ENCODE data around the gene CFAP46. TPM values are rescaled to one million over a fixed set of nuclear protein-coding genes. Genes with fewer than 3 reads are reported as not detected.

CFAP46 gene
- total and polyA plus RNA-seq, 10 of the 15 experiments (the other 5 are each of a cell fraction or from before 2014, with no cell fraction given), result 0.01 to 0.18 (median 0.03) TPM; not detected in 7

- no peak overlapping the region for H3K4me2 ChIP-seq (ENCODE audit: control insufficient read depth, insufficient read depth)
- no peaks in the 10 kb centered on the region for H3K36me3 ChIP-seq (ENCODE audit: control insufficient read depth in 2 of 2, insufficient read depth in 2 of 2, low read length in 1 of 2)
- DNase-seq (ENCODE audit: low read depth, low spot score) (no peak), ATAC-seq (no peak), FAIRE-seq (no peak)
- H3K79me2 ChIP-seq (ENCODE audit: control insufficient read depth, insufficient read depth, low read length), result no peaks in the 10 kb centered on the region
- H3K27me3 ChIP-seq (replicated peaks in 1 of 2; ENCODE audit: control insufficient read depth in 2 of 2, insufficient read depth in 2 of 2, low read length in 1 of 2), result no peaks in the 10 kb centered on the region
- no peaks in the 10 kb centered on the region; the same call in 1 of the 3 replicates for H3K9me3 ChIP-seq (replicated peaks; ENCODE audit: control insufficient read depth, insufficient read depth, low read length)
- ChIA-PET SMC1A (ENCODE audit: uncharacterized antibody, unreplicated experiment) (no interaction called here), RAD21 (ENCODE audit: unreplicated experiment) (no interaction called here), POLR2A (no interaction called here), CTCF (no interaction called here)
- intact Hi-C loops (cut with micrococcal nuclease; ENCODE audit: unreplicated experiment), result no loop called here
- no peak for TF ChIP-seq CHD2 (IDR thresholded peaks at IDR 0.05; ENCODE audit: borderline replicate concordance, low read depth, low read length)
- no peak for TF ChIP-seq NFYB (IDR thresholded peaks at IDR 0.05; ENCODE audit: insufficient read depth, low read depth, low read length)
- TF ChIP-seq RAD21 (IDR thresholded peaks at IDR 0.05; ENCODE audit: insufficient read depth, low read depth, low read length), result no peak
- no peak for TF ChIP-seq CREM (IDR thresholded peaks at IDR 0.05; ENCODE audit: low read depth)
- no peak for TF ChIP-seq STAT3 (IDR thresholded peaks at IDR 0.05; ENCODE audit: low read depth, low read length)
- no peak for TF ChIP-seq FOXK2 (IDR thresholded peaks at IDR 0.05)
- H3K4me1 ChIP-seq (ENCODE audit: control insufficient read depth, insufficient read depth, low read length), result no peaks in the 10 kb centered on the region
- H3K27ac ChIP-seq (ENCODE audit: control insufficient read depth, insufficient read depth), result no peak overlapping the region
- no peak overlapping the region for H2AFZ ChIP-seq (ENCODE audit: control insufficient read depth, low read depth, low read length)
- no peaks in the 10 kb centered on the region for H4K20me1 ChIP-seq (ENCODE audit: control insufficient read depth, insufficient read depth)
- WGBS (ENCODE audit: insufficient coverage, insufficient replicate concordance, low lambda C conversion rate, missing lambda C conversion rate), result 81% methylated on average over 13 of the region's 13 CpGs
- in situ Hi-C loops (cut with MboI), result no loop called here
- no peak overlapping the region for H3K9ac ChIP-seq (ENCODE audit: control insufficient read depth, insufficient read depth, low read length)
- no peak overlapping the region for H3K4me3 ChIP-seq
- no TSS peak for BruUV-seq (replicated peaks)
Measured at GRCh38 chr10:132766291-132766690, 176.1 kb downstream of the CFAP46 start.

DNA sequence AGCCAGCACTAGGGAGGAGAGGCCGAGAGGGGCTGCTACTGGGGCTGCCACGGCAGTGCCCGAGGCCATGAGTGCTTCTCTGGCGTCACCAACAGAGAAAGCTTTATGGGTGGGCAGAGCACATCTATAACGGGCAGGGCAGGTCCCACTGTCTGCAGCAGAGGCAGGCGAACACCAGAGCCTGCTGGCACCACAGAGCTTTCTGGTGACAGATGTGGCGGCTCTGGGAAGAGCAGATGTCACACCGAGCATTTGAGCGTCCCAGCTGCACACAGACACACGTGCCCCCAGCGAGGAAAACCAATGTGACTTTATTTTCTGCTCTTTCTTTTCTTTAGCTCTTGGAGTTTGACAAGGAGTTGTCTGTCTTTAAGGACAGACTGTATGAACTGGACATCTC lies 176.9 kb downstream of the CFAP46 start:
- Histone ChIP-seq H3K9me3 (replicated peaks; ENCODE audit: control insufficient read depth, insufficient read depth, low read length) (no peaks in the 10 kb centered on the region; the same call in 1 of the 3 replicates), H3K4me3 (no peak overlapping the region), H3K27ac (ENCODE audit: control insufficient read depth, insufficient read depth) (no peak overlapping the region), H3K27me3 (replicated peaks in 1 of 2; ENCODE audit: control insufficient read depth in 2 of 2, insufficient read depth in 2 of 2, low read length in 1 of 2) (no peaks in the 10 kb centered on the region), H2AFZ (ENCODE audit: control insufficient read depth, low read depth, low read length) (no peak overlapping the region), H3K79me2 (ENCODE audit: control insufficient read depth, insufficient read depth, low read length) (no peaks in the 10 kb centered on the region), H3K36me3 (ENCODE audit: control insufficient read depth in 2 of 2, insufficient read depth in 2 of 2, low read length in 1 of 2) (no peaks in the 10 kb centered on the region), H4K20me1 (ENCODE audit: control insufficient read depth, insufficient read depth) (no peaks in the 10 kb centered on the region), H3K9ac (ENCODE audit: control insufficient read depth, insufficient read depth, low read length) (no peak overlapping the region), H3K4me1 (ENCODE audit: control insufficient read depth, insufficient read depth, low read length) (no peaks in the 10 kb centered on the region), H3K4me2 (ENCODE audit: control insufficient read depth, insufficient read depth) (no peak overlapping the region)
- FAIRE-seq, result no peak
- CTCF ChIA-PET, result no interaction called here
- 71% methylated on average over 11 of the region's 11 CpGs for WGBS (ENCODE audit: insufficient coverage, insufficient replicate concordance, low lambda C conversion rate, missing lambda C conversion rate)
- intact Hi-C loops (cut with micrococcal nuclease; ENCODE audit: unreplicated experiment) (no loop called here), in situ Hi-C loops (cut with MboI) (no loop called here)
- DNase-seq (ENCODE audit: low read depth, low spot score), result no peak
- no TSS peak for BruUV-seq (replicated peaks)
- RAD21 ChIA-PET (ENCODE audit: unreplicated experiment), result no interaction called here
- POLR2A ChIA-PET, result no interaction called here
- SMC1A ChIA-PET (ENCODE audit: uncharacterized antibody, unreplicated experiment), result no interaction called here
- no peak for ATAC-seq
- TF ChIP-seq SIX5 (IDR thresholded peaks at IDR 0.05; ENCODE audit: low read depth, low read length, severe bottlenecking) (no peak), CUX1 (IDR thresholded peaks at IDR 0.05; ENCODE audit: insufficient replicate concordance, low read depth, low read length) (no peak), CTCF (IDR thresholded peaks at IDR 0.05 in 2 of 3, conservative IDR thresholded peaks at IDR 0.05 in 1 of 3; ENCODE audit: control insufficient read depth in 2 of 3, extremely low read depth in 1 of 3, insufficient read depth in 1 of 3, low read depth in 3 of 3, low read length in 3 of 3) (no peak), BRCA1 (IDR thresholded peaks at IDR 0.05; ENCODE audit: low read depth, low read length) (no peak), SMAD1 (IDR thresholded peaks at IDR 0.05; ENCODE audit: low read depth, partially characterized antibody) (no peak), ZNF217 (IDR thresholded peaks at IDR 0.05) (no peak)
